Stimulated activated effector memory CD8-positive, alpha-beta T cell treated with anti-CD3 and anti-CD28 coated beads, Interleukin-12 subunit alpha, Interleukin-12 subunit beta, amount 100 ng/mL, for 72 hours (primary cell): ENCODE results near the gene FAM72B.
"Not testable (repeated sequence)": the region's sequence is repeated elsewhere in the genome, so short reads cannot be mapped to it uniquely, and the experiment has no call there.

Experiments
- ATAC-seq: fragments of 150-1000 bp; cut with Tn5 transposase; 2 replicates; pipeline ENCODE4 v1.10.0; 2021
- DNase-seq, 2 donors: peaks; one replicate each; pipeline ENCODE4 v3.0.0; 2021 to 2022; ENCODE audit warnings: low spot score in 2 of 2
- H3K27ac Mint-ChIP-seq: one replicate; pipeline ENCODE4 v1.8.0; 2022; ENCODE audit warnings: mild to moderate bottlenecking, mixed read lengths
- H3K36me3 Mint-ChIP-seq: one replicate; pipeline ENCODE4 v1.8.0; 2022; ENCODE audit warnings: mild to moderate bottlenecking, mixed read lengths
- H3K4me1 Mint-ChIP-seq: one replicate; pipeline ENCODE4 v1.8.0; 2022; ENCODE audit warnings: mixed read lengths
- H3K4me3 Mint-ChIP-seq: one replicate; pipeline ENCODE4 v1.8.0; 2022; ENCODE audit warnings: mild to moderate bottlenecking, mixed read lengths
- H3K9me3 Mint-ChIP-seq: one replicate; pipeline ENCODE4 v1.8.0; 2022; ENCODE audit warnings: mixed read lengths

Gene FAM72B

GRCh38 chr1:121168152-121168668, 15.9 kb downstream of the FAM72B start:
- not testable (repeated sequence) for H3K9me3 Mint-ChIP-seq, H3K36me3 Mint-ChIP-seq, H3K4me1 Mint-ChIP-seq, ATAC-seq, DNase-seq, H3K27ac Mint-ChIP-seq, H3K4me3 Mint-ChIP-seq

GRCh38 chr1:121167225-121167738, 16.9 kb downstream of the FAM72B start:
- not testable (repeated sequence) for ATAC-seq

GRCh38 chr1:121165296-121165695, 18.8 kb downstream of the FAM72B start:
- H3K4me3 Mint-ChIP-seq, DNase-seq, H3K9me3 Mint-ChIP-seq, H3K4me1 Mint-ChIP-seq, H3K27ac Mint-ChIP-seq, H3K36me3 Mint-ChIP-seq, ATAC-seq: not testable (repeated sequence)

More at GRCh38 chr1:121167225-121167738, 16.9 kb downstream of the FAM72B start:
- not testable (repeated sequence) for H3K4me3 Mint-ChIP-seq, H3K27ac Mint-ChIP-seq, DNase-seq, H3K36me3 Mint-ChIP-seq, H3K4me1 Mint-ChIP-seq, H3K9me3 Mint-ChIP-seq

- not testable (repeated sequence) for H3K36me3 Mint-ChIP-seq, H3K4me1 Mint-ChIP-seq, H3K4me3 Mint-ChIP-seq, H3K27ac Mint-ChIP-seq, H3K9me3 Mint-ChIP-seq, DNase-seq
- ATAC-seq = peak; percentile 42
These were observed 20.0 kb downstream of the FAM72B start for GRCh38 chr1:121163850-121164757.

GRCh38 chr1:121161199-121161901, 22.8 kb downstream of the FAM72B start:
- not testable (repeated sequence) for ATAC-seq, H3K9me3 Mint-ChIP-seq, H3K27ac Mint-ChIP-seq, H3K4me1 Mint-ChIP-seq, H3K36me3 Mint-ChIP-seq, DNase-seq, H3K4me3 Mint-ChIP-seq

GRCh38 chr1:121160118-121160517, 24.0 kb downstream of the FAM72B start:
- not testable (repeated sequence) for H3K36me3 Mint-ChIP-seq, H3K4me1 Mint-ChIP-seq, ATAC-seq, H3K9me3 Mint-ChIP-seq, DNase-seq, H3K4me3 Mint-ChIP-seq, H3K27ac Mint-ChIP-seq

GRCh38 chr1:121157609-121158008, 26.5 kb downstream of the FAM72B start:
- DNase-seq, H3K4me3 Mint-ChIP-seq: not testable (repeated sequence)
- ATAC-seq = peak; percentile 37

GRCh38 chr1:121156958-121157603, 27.1 kb downstream of the FAM72B start:
- not testable (repeated sequence) for H3K4me1 Mint-ChIP-seq, DNase-seq, H3K9me3 Mint-ChIP-seq, ATAC-seq, H3K4me3 Mint-ChIP-seq, H3K27ac Mint-ChIP-seq, H3K36me3 Mint-ChIP-seq

More at GRCh38 chr1:121157609-121158008, 26.5 kb downstream of the FAM72B start:
- not testable (repeated sequence) for H3K36me3 Mint-ChIP-seq, H3K27ac Mint-ChIP-seq, H3K9me3 Mint-ChIP-seq, H3K4me1 Mint-ChIP-seq

- not testable (repeated sequence) for DNase-seq, H3K4me3 Mint-ChIP-seq, H3K36me3 Mint-ChIP-seq, ATAC-seq, H3K27ac Mint-ChIP-seq, H3K4me1 Mint-ChIP-seq, H3K9me3 Mint-ChIP-seq
These were observed 28.3 kb downstream of the FAM72B start for GRCh38 chr1:121155671-121156358.

- not testable (repeated sequence) for H3K9me3 Mint-ChIP-seq, H3K27ac Mint-ChIP-seq, H3K36me3 Mint-ChIP-seq, DNase-seq, ATAC-seq, H3K4me1 Mint-ChIP-seq, H3K4me3 Mint-ChIP-seq
These were observed 29.3 kb downstream of the FAM72B start for GRCh38 chr1:121154811-121155210.

- not testable (repeated sequence) for H3K4me3 Mint-ChIP-seq, ATAC-seq, H3K4me1 Mint-ChIP-seq, H3K27ac Mint-ChIP-seq, H3K36me3 Mint-ChIP-seq, H3K9me3 Mint-ChIP-seq, DNase-seq
These were observed 31.4 kb downstream of the FAM72B start for GRCh38 chr1:121152788-121153187.

GRCh38 chr1:121151294-121151693, 32.8 kb downstream of the FAM72B start:
- H3K4me3 Mint-ChIP-seq, H3K9me3 Mint-ChIP-seq, H3K4me1 Mint-ChIP-seq, ATAC-seq, H3K36me3 Mint-ChIP-seq, DNase-seq, H3K27ac Mint-ChIP-seq: not testable (repeated sequence)

GRCh38 chr1:121148489-121149190, 35.5 kb downstream of the FAM72B start:
- not testable (repeated sequence) for H3K4me1 Mint-ChIP-seq, H3K27ac Mint-ChIP-seq, H3K36me3 Mint-ChIP-seq, H3K9me3 Mint-ChIP-seq, DNase-seq, H3K4me3 Mint-ChIP-seq
- ATAC-seq = peak; percentile 54

- not testable (repeated sequence) for H3K27ac Mint-ChIP-seq, H3K4me1 Mint-ChIP-seq, DNase-seq, H3K9me3 Mint-ChIP-seq, H3K36me3 Mint-ChIP-seq, ATAC-seq, H3K4me3 Mint-ChIP-seq
These were observed 43.7 kb downstream of the FAM72B start for GRCh38 chr1:121140393-121140792.
